ENCODE measurements around the gene LMBRD2. TPM values are rescaled to one million over a fixed set of nuclear protein-coding genes. Genes with fewer than 3 reads are reported as not detected.

The LMBRD2 gene
- total RNA-seq, 2 experiments from 2014 or later = 4.1 to 4.2 TPM

GRCh38 chr5:36146390-36146789, 5.3 kb downstream of the LMBRD2 start:
- Mint-ChIP-seq H3K27me3 (no peaks in the 10 kb centered on the region), H3K4me1 (ENCODE audit: low read depth) (peaks cover 40% of the 10 kb centered on the region), H3K9me3 (no peaks in the 10 kb centered on the region), H3K36me3 (ENCODE audit: low read depth) (peaks cover 12% of the 10 kb centered on the region), H3K27ac (no peak overlapping the region), H3K4me3 (no peak overlapping the region)
- DNase-seq (no peak), ATAC-seq (ENCODE audit: poor library complexity) (no peak)
- Histone ChIP-seq H3K9me3 (ENCODE audit: control insufficient read depth in 1 of 2, insufficient read depth in 1 of 2, low read length in 2 of 2) (no peaks in the 10 kb centered on the region), H3K4me1 (ENCODE audit: insufficient read depth, low read length) (peaks cover 8% of the 10 kb centered on the region), H3K27ac (ENCODE audit: low read depth in 1 of 2, low read length in 2 of 2) (no peak overlapping the region), H3K36me3 (ENCODE audit: insufficient read depth, low read length) (peaks cover 13% of the 10 kb centered on the region), H3K27me3 (ENCODE audit: control insufficient read depth in 1 of 2, insufficient read depth in 2 of 2, low read length in 2 of 2) (no peaks in the 10 kb centered on the region), H3K4me3 (ENCODE audit: low read length) (no peak overlapping the region)
- intact Hi-C loops (cut with DNase I, micrococcal nuclease) = no loop called here
- ChIA-PET POLR2A (no interaction called here), CTCF (no interaction called here)
- no peak for TF ChIP-seq CTCF (IDR thresholded peaks at IDR 0.05)

- ATAC-seq (ENCODE audit: poor library complexity) = no peak
- intact Hi-C loops (cut with DNase I, micrococcal nuclease) = no loop called here
- H3K27me3 ChIP-seq (ENCODE audit: control insufficient read depth in 1 of 2, insufficient read depth in 2 of 2, low read length in 2 of 2) = no peaks in the 10 kb centered on the region
- H3K9me3 ChIP-seq (ENCODE audit: control insufficient read depth in 1 of 2, insufficient read depth in 1 of 2, low read length in 2 of 2) = no peaks in the 10 kb centered on the region
- peaks cover 3% of the 10 kb centered on the region for H3K9me3 Mint-ChIP-seq
- H3K4me1 ChIP-seq (ENCODE audit: insufficient read depth, low read length) = no peaks in the 10 kb centered on the region
- peaks cover 23% of the 10 kb centered on the region for H3K36me3 ChIP-seq (ENCODE audit: insufficient read depth, low read length)
- DNase-seq = no peak
- H3K4me3 ChIP-seq (ENCODE audit: low read length) = no peak overlapping the region
- no peak overlapping the region for H3K4me3 Mint-ChIP-seq
- CTCF ChIA-PET = no interaction called here
- H3K27ac Mint-ChIP-seq = no peak overlapping the region
- no peaks in the 10 kb centered on the region for H3K27me3 Mint-ChIP-seq
- TF ChIP-seq CTCF (IDR thresholded peaks at IDR 0.05) = no peak
- no peak overlapping the region for H3K27ac ChIP-seq (ENCODE audit: low read depth in 1 of 2, low read length in 2 of 2)
- POLR2A ChIA-PET = no interaction called here
- peaks cover 23% of the 10 kb centered on the region for H3K36me3 Mint-ChIP-seq (ENCODE audit: low read depth)
- H3K4me1 Mint-ChIP-seq (ENCODE audit: low read depth) = peaks cover 32% of the 10 kb centered on the region
Observed at GRCh38 chr5:36145311-36145710, 6.4 kb downstream of the LMBRD2 start.

- Histone ChIP-seq H3K27ac (ENCODE audit: low read depth in 1 of 2, low read length in 2 of 2) (no peak overlapping the region), H3K9me3 (ENCODE audit: control insufficient read depth in 1 of 2, insufficient read depth in 1 of 2, low read length in 2 of 2) (peaks cover 0 to 16% of the 10 kb centered on the region in 2 experiments), H3K4me3 (ENCODE audit: low read length) (no peak overlapping the region), H3K36me3 (ENCODE audit: insufficient read depth, low read length) (peaks cover 51% of the 10 kb centered on the region), H3K27me3 (ENCODE audit: control insufficient read depth in 1 of 2, insufficient read depth in 2 of 2, low read length in 2 of 2) (no peaks in the 10 kb centered on the region), H3K4me1 (ENCODE audit: insufficient read depth, low read length) (no peaks in the 10 kb centered on the region)
- Mint-ChIP-seq H3K4me1 (ENCODE audit: low read depth) (no peaks in the 10 kb centered on the region), H3K36me3 (ENCODE audit: low read depth) (peaks cover 79% of the 10 kb centered on the region), H3K4me3 (no peak overlapping the region), H3K27ac (no peak overlapping the region), H3K27me3 (no peaks in the 10 kb centered on the region), H3K9me3 (peaks cover 3% of the 10 kb centered on the region)
- ChIA-PET POLR2A (interaction anchor here (0.5 to 0.9 kb wide), 2 partner anchors 13 kb away, joined by 3 read pairs; partner anchors contain the start of genes LMBRD2 and SKP2), CTCF (no interaction called here)
- ATAC-seq (ENCODE audit: poor library complexity) (no peak), DNase-seq (no peak)
- intact Hi-C loops (cut with DNase I, micrococcal nuclease) = no loop called here
- no peak for TF ChIP-seq CTCF (IDR thresholded peaks at IDR 0.05)
Observed at GRCh38 chr5:36138900-36139683, 12.6 kb downstream of the LMBRD2 start.

All from CD4-positive, alpha-beta T cell (primary cell).